Endothelial cell of umbilical vein (primary cell): ENCODE measurements around the gene FSIP1. TPM values are rescaled to one million over a fixed set of nuclear protein-coding genes. Genes with fewer than 3 reads are reported as not detected.

Source experiments
- BruUV-seq: library from RNA; stranded (reverse); fragments of 400-500 nt; replicated peaks from 2 replicates; lab custom pipeline; 2021; lab: Mats Ljungman, UMichigan
- CTCF ChIA-PET: fragments of 300-600, 350-600 bp; sonication (Branson Sonifier 250); formaldehyde crosslinking; loops from one replicate; lab custom pipeline; 2021; ENCODE audit warnings: antibody characterized with exemption, inconsistent platforms; lab: Charles Lee
- POLR2A ChIA-PET: fragments of 300-600, 350-600 bp; sonication (Branson Sonifier 250); formaldehyde crosslinking; loops from one replicate; lab custom pipeline; 2021; ENCODE audit warnings: antibody characterized with exemption, inconsistent platforms; lab: Charles Lee
- DNase-seq: peaks from one replicate; pipeline ENCODE4 v3.0.0-alpha.2; 2011; ENCODE audit warnings: low read depth, low spot score
- FAIRE-seq: peaks from 2 replicates; lab custom pipeline; 2011; peaks lifted over from hg19 to GRCh38; lab: Jason Lieb, UNC
- H2AFZ ChIP-seq: 2 replicates; pipeline ENCODE4 v1.6.0; 2012; ENCODE audit warnings: low read depth, low read length, control low read depth, inconsistent platforms
- H3K27ac ChIP-seq: 2 replicates; pipeline ENCODE4 v1.5.1; 2011; ENCODE audit warnings: low read depth, mild to moderate bottlenecking, control low read depth, low read length, moderate library complexity; ENCODE audit not compliant: insufficient read depth
- H3K27me3 ChIP-seq, 2 experiments: 2 replicates each; pipeline versions ENCODE4 v1.6.0 to v1.6.1; 2011; ENCODE audit warnings: low read length in 2 of 2, mixed read lengths in 1 of 2; ENCODE audit not compliant: control insufficient read depth in 2 of 2, insufficient read depth in 2 of 2
- H3K36me3 ChIP-seq, 2 experiments: 2 replicates in 1 of 2; 3 replicates in 1 of 2; pipeline ENCODE4 v1.5.1; 2011; ENCODE audit warnings: low read length in 2 of 2, mild to moderate bottlenecking in 1 of 2, moderate library complexity in 1 of 2; ENCODE audit not compliant: control insufficient read depth in 2 of 2, insufficient read depth in 2 of 2; ENCODE audit errors: extremely low read depth in 1 of 2
- H3K4me1 ChIP-seq: 3 replicates; pipeline ENCODE4 v1.5.1; 2011; ENCODE audit warnings: mild to moderate bottlenecking, low read length; ENCODE audit not compliant: control insufficient read depth, insufficient read depth; ENCODE audit errors: extremely low read depth
- H3K4me2 ChIP-seq: 2 replicates; pipeline ENCODE4 v1.6.1; 2011; ENCODE audit warnings: low read length, control low read depth, mixed read lengths; ENCODE audit not compliant: insufficient read depth
- H3K4me3 ChIP-seq, 3 experiments: fragments of 200-600 bp in 1 of 3; sonication (generic), shearing (Covaris generic) in 1 of 3; replicated peaks in 1 of 3; 2 replicates each; pipeline ENCODE4 v1.5.1; 2011 to 2016; ENCODE audit warnings: control low read depth in 3 of 3, low read length in 3 of 3, mild to moderate bottlenecking in 2 of 3, inconsistent platforms in 1 of 3, low read depth in 1 of 3, moderate library complexity in 1 of 3; ENCODE audit not compliant: insufficient read depth in 1 of 3
- H3K79me2 ChIP-seq: 2 replicates; pipeline ENCODE4 v1.6.0; 2012; ENCODE audit warnings: low read length, inconsistent platforms; ENCODE audit not compliant: control insufficient read depth, insufficient read depth
- H3K9ac ChIP-seq: replicated peaks from 2 replicates; pipeline ENCODE3; 2011; ENCODE audit warnings: low read length, control low read depth; ENCODE audit not compliant: insufficient read depth; ENCODE audit errors: extremely low read depth
- H3K9me1 ChIP-seq: replicated peaks from 3 replicates; pipeline ENCODE4 v1.6.0; 2011; ENCODE audit warnings: mild to moderate bottlenecking, low read length; ENCODE audit not compliant: control insufficient read depth, insufficient read depth; ENCODE audit errors: extremely low read depth
- H3K9me3 ChIP-seq: replicated peaks from 2 replicates; pipeline ENCODE4 v1.5.1; 2012; ENCODE audit warnings: low read length, inconsistent platforms; ENCODE audit not compliant: control insufficient read depth, insufficient read depth
- H4K20me1 ChIP-seq: replicated peaks from 2 replicates; pipeline ENCODE3; 2011; ENCODE audit warnings: mild to moderate bottlenecking, low read length; ENCODE audit not compliant: control insufficient read depth, insufficient read depth; ENCODE audit errors: extremely low read depth
- CTCF ChIP-seq, 2 donors: IDR thresholded peaks; 1 replicate in 1 of 2; 2 replicates in 1 of 2; pipeline ENCODE4 v1.5.1; 2011; ENCODE audit warnings: low read length in 2 of 2, mild to moderate bottlenecking in 2 of 2, moderate library complexity in 2 of 2, control low read depth in 1 of 2, inconsistent platforms in 1 of 2, low read depth in 1 of 2; ENCODE audit not compliant: insufficient read depth in 1 of 2; ENCODE audit errors: extremely low read depth in 1 of 2
- EZH2 ChIP-seq: IDR thresholded peaks from 2 replicates; pipeline ENCODE4 v1.6.1; 2012; ENCODE audit warnings: borderline replicate concordance, low read depth, mild to moderate bottlenecking, moderate library complexity, low read length, inconsistent platforms; ENCODE audit not compliant: severe bottlenecking
- FOS ChIP-seq: IDR thresholded peaks from 2 replicates; pipeline ENCODE4 v1.6.1; 2011; ENCODE audit warnings: mild to moderate bottlenecking, low read length, moderate library complexity, borderline replicate concordance; ENCODE audit not compliant: insufficient read depth
- GATA2 ChIP-seq: IDR thresholded peaks from 2 replicates; pipeline ENCODE4 v1.7.0; 2011; ENCODE audit warnings: low read depth, mild to moderate bottlenecking, moderate library complexity, mixed read lengths, low read length; ENCODE audit not compliant: insufficient read length, insufficient read depth
- JUN ChIP-seq: IDR thresholded peaks from 2 replicates; pipeline ENCODE4 v1.6.1; 2011; ENCODE audit warnings: borderline replicate concordance, low read depth; ENCODE audit not compliant: insufficient read length, insufficient read depth
- MYC ChIP-seq: IDR thresholded peaks from one replicate; pipeline ENCODE4 v1.6.1; 2011; ENCODE audit warnings: mild to moderate bottlenecking, low read depth, low read length
- dilution Hi-C: fragments of 300-500 bp; cut with MboI; formaldehyde crosslinking; loops from one replicate; pipeline ENCODE4 v1.15.0; 2019; ENCODE audit warnings: low sequenced_read_pairs; ENCODE audit not compliant: extremely low pct_ligation_motif_present
- intact Hi-C: fragments of 100-400 bp; cut with micrococcal nuclease; formaldehyde crosslinking; loops from one replicate; pipeline ENCODE4 v1.10.0; 2022
- polyA plus RNA-seq, 4 experiments: library from polyadenylated mRNA; depleted of rRNA in 3 of 4; stranded (reverse) in 3 of 4; unstranded in 1 of 4; fragments of >200 nt; gene quantifications; 2 replicates each; pipeline versions ENCODE4 v1.2.1 to v1.2.3, GENCODE V29; 2011 to 2012; ENCODE audit warnings: missing spikeins in 1 of 4
- total RNA-seq: library from RNA; stranded (reverse); gene quantifications from 2 replicates; pipeline ENCODE4 v1.2.3, GENCODE V29; 2021

The FSIP1 gene
- total and polyA plus RNA-seq, 2 donors (not counting 3 experiments of a cell fraction or from before 2014, with no cell fraction given): 0.23 to 1.1 TPM

DNA sequence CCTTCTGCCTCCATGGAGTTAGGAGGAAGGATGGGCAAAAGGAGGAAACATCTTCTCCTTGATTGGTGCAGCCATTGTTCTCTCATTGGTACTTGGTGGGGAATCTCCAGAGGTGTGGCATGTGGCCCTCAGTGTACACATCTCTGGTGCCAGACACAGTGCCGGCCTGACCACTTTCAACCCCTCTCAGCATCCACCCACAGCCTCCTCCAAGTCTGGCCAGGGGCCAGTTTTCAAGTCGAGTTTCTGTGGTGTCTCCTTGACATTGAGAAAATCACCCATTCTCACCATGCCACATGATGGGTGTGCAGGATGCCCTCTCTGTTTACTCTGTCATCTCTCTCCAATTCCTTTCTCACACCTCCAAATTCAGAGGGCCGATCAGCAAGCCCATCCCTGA, 12.8 kb upstream of the FSIP1 start:
- Histone ChIP-seq H3K9me3 (no peaks in the 10 kb centered on the region), H3K9me1 (no peaks in the 10 kb centered on the region), H3K4me1 (peaks cover 10% of the 10 kb centered on the region), H3K27me3 (no peaks in the 10 kb centered on the region), H3K27ac (no peak overlapping the region), H3K9ac (no peak overlapping the region), H2AFZ (no peak overlapping the region), H3K79me2 (no peaks in the 10 kb centered on the region), H3K4me2 (no peak overlapping the region), H4K20me1 (no peaks in the 10 kb centered on the region), H3K36me3 (no peaks in the 10 kb centered on the region), H3K4me3 (no peak overlapping the region)
- intact Hi-C loops (no loop called here), dilution Hi-C loops (no loop called here)
- BruUV-seq: no TSS peak
- CTCF ChIA-PET: interaction anchor here (1.7 kb wide), 1 partner anchor 39 kb away, joined by 4 read pairs; no protein-coding TSS in a partner anchor
- POLR2A ChIA-PET: no interaction called here
- TF ChIP-seq GATA2 (no peak), EZH2 (no peak), FOS (no peak), JUN (no peak), CTCF (IDR thresholded peaks at IDR 0.05; ENCODE audit: extremely low read depth in 1 of 2, insufficient read depth in 1 of 2, low read depth in 1 of 2, low read length in 2 of 2) (no peak), MYC (no peak)
- FAIRE-seq (no peak), DNase-seq (no peak)
